ENCODE measurements around the gene ARFGAP3.

The ARFGAP3 gene

DNA sequence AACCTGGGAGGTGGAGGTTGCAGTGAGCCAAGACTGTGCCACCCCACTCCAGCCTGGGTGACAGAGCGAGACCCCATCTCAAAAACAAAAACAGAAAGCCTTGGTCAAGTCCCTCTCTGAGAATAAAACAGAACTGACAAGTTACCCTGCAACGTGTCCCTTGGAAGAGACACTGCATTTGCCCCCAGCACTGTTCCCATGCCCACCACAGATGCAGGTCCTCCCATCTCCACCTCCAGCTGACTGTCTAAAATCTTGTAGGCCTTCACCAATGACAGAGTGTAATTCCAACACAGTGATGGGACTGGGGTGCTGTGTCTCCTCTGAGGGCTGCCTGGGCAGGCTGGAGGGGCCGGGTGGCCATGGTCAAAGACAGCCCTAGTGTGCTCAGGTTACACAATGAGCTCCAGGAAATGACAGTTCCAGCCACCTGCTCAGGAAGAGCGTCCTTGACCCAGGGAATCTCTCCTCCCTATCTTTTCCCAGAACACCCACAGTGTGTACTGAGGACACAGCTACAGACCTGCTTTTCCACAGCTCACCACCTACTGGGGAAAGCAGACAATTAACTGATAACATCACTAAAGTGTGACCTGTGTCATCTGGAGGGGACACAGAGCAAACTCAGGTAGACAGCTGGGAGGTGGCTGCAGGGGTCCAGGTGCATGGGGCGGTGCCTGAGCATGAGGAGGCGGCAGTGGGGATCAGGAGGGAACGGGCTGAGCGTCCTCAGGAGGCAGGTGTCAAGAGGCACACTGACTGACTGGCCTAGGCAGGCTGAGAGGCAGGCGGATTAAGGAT lies 56.4 kb downstream of the ARFGAP3 start:
- no peak for DNase-seq (ENCODE audit: low read depth in 2 of 2)
- no peak overlapping the region for H3K4me3 ChIP-seq (replicated peaks in 1 of 2; ENCODE audit: low read depth in 2 of 2, low read length in 2 of 2)
- TF ChIP-seq CTCF (IDR thresholded peaks at IDR 0.05; ENCODE audit: low read depth, low read length): no peak

GRCh38 chr22:42799461-42800405 lies 57.3 kb downstream of the ARFGAP3 start:
- DNase-seq (ENCODE audit: low read depth in 2 of 2): peak in 1 of 2 donors; percentile 12
- no peak overlapping the region for H3K4me3 ChIP-seq (replicated peaks in 1 of 2; ENCODE audit: low read depth in 2 of 2, low read length in 2 of 2)
- TF ChIP-seq CTCF (IDR thresholded peaks at IDR 0.05; ENCODE audit: low read depth, low read length): no peak

- H3K4me3 ChIP-seq (replicated peaks in 1 of 2; ENCODE audit: low read depth in 2 of 2, low read length in 2 of 2): no peak overlapping the region
- no peak for TF ChIP-seq CTCF (IDR thresholded peaks at IDR 0.05; ENCODE audit: low read depth, low read length)
- no peak for DNase-seq (ENCODE audit: low read depth in 2 of 2)
Measured at GRCh38 chr22:42799061-42799460, 58.0 kb downstream of the ARFGAP3 start.

DNA sequence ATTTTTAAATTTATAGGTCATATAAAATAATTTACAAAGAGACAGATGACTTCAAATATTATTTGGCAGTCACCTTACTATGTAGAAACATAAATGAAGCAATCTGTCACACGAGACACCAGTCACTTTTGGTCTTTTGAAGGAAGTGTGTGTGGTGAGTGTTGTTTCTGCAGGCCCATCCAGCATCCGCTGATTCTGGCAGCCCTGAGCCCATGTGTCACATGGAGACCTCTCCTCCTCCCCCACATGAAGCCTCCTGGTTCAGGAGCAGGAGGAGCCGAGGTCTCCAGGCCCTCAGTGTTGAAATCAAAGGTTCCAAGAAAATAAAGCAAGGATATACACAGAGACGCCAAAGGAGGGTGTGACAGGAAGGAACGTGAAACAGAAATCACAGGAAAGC lies 60.1 kb downstream of the ARFGAP3 start:
- no peak for TF ChIP-seq CTCF (IDR thresholded peaks at IDR 0.05; ENCODE audit: low read depth, low read length)
- no peak overlapping the region for H3K4me3 ChIP-seq (replicated peaks in 1 of 2; ENCODE audit: low read depth in 2 of 2, low read length in 2 of 2)
- peak; percentile 36 to 67 for DNase-seq (ENCODE audit: low read depth in 2 of 2)

GRCh38 chr22:42796081-42796480 lies 61.0 kb downstream of the ARFGAP3 start:
- TF ChIP-seq CTCF (IDR thresholded peaks at IDR 0.05; ENCODE audit: low read depth, low read length): no peak
- no peak overlapping the region for H3K4me3 ChIP-seq (replicated peaks in 1 of 2; ENCODE audit: low read depth in 2 of 2, low read length in 2 of 2)

DNA sequence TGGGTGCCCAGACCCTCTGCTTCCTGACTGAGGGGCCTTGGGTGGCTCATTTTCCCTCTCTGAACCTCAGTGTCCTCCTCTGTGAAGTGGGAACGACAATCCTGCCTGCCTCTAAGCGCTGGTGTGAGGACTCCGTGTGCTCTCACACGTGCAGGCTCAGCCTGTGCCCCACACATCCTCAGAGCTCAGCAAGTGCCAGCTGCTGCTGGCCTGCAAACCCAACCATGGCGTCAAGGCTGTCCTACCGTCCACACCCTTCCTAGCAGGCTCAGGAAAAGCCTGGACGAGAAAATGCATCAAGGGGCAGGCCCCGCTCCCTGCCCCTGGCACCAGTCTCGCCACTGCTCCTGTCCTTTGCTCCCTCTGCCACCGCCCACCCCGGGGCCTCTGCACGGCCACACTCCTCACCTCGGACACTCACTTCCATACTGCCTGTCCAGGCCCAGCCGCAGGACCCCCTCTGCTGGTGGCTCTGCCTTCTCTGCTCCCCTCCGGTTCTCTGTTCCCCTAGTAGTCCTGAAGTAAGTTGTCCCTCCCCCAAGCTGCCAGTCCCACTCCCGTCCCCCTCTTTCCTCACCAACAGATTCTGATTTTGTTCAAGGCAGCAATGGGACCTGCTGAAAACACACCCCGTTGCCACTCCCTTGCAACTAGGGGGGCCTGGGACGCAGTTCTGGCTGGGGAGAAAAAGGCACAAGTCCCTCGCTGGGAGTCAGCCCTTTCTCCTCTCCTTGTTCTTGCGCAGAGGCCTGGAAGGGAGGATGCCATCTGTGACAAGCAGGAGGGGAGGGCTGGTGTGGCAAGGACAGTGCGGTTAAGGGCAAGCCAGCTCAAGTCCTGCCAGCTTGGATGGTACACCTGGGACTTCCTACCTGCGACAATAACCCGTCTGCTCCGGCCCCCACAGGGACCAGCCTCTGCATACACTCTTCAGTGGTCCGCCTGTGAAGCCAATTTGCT lies 62.2 kb downstream of the ARFGAP3 start:
- no peak overlapping the region for H3K4me3 ChIP-seq (replicated peaks in 1 of 2; ENCODE audit: low read depth in 2 of 2, low read length in 2 of 2)
- peak; percentile 23 for TF ChIP-seq CTCF (IDR thresholded peaks at IDR 0.05; ENCODE audit: low read depth, low read length)
- DNase-seq (ENCODE audit: low read depth in 2 of 2): no peak

More at GRCh38 chr22:42796081-42796480, 61.0 kb downstream of the ARFGAP3 start:
- no peak for DNase-seq (ENCODE audit: low read depth in 2 of 2)
